IMR-90 (cell line): ENCODE data around the gene ZSCAN5B.

Experiments
- CTCF ChIP-seq: conservative IDR thresholded peaks from 2 replicates; pipeline ENCODE4 v1.5.1; 2012; ENCODE audit warnings: mild to moderate bottlenecking, low read depth, low read length, improper control_type of control experiment
- FOS ChIP-seq: fragments of 150-350 bp; IDR thresholded peaks from 2 replicates; pipeline ENCODE4 v1.6.1; 2016; ENCODE audit warnings: low read depth, low read length
- POLR2A ChIP-seq: IDR thresholded peaks from 2 replicates; pipeline ENCODE4 v1.6.1; 2012; ENCODE audit warnings: mild to moderate bottlenecking, low read depth, low read length
- RAD21 ChIP-seq: IDR thresholded peaks from 2 replicates; pipeline ENCODE4 v1.6.1; 2012; ENCODE audit warnings: low read length, improper control_type of control experiment
- RFX5 ChIP-seq: IDR thresholded peaks from 2 replicates; pipeline ENCODE4 v1.8.0; 2012; ENCODE audit warnings: low read depth, mild to moderate bottlenecking, low read length, moderate library complexity
- TF ChIP-seq, protein P1 (sequence below): fragments of 150-350 bp; IDR thresholded peaks from 2 replicates; pipeline ENCODE4 v1.6.1; 2017; ENCODE audit warnings: mild to moderate bottlenecking, antibody characterized with exemption, low read length, low read depth

- TF ChIP-seq POLR2A (no peak), CTCF (no peak), RAD21 (no peak), RFX5 (no peak), FOS (no peak)
- TF ChIP-seq, protein P1, sequence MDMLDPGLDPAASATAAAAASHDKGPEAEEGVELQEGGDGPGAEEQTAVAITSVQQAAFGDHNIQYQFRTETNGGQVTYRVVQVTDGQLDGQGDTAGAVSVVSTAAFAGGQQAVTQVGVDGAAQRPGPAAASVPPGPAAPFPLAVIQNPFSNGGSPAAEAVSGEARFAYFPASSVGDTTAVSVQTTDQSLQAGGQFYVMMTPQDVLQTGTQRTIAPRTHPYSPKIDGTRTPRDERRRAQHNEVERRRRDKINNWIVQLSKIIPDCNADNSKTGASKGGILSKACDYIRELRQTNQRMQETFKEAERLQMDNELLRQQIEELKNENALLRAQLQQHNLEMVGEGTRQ: no peak
Measured at GRCh38 chr19:56158170-56158757, 39.3 kb downstream of the ZSCAN5B start.
